Measurements from ENCODE around the gene RABGAP1L.
"Not testable (repeated sequence)": the region's sequence is repeated elsewhere in the genome, so short reads cannot be mapped to it uniquely, and the experiment has no call there.

Gene RABGAP1L

DNA sequence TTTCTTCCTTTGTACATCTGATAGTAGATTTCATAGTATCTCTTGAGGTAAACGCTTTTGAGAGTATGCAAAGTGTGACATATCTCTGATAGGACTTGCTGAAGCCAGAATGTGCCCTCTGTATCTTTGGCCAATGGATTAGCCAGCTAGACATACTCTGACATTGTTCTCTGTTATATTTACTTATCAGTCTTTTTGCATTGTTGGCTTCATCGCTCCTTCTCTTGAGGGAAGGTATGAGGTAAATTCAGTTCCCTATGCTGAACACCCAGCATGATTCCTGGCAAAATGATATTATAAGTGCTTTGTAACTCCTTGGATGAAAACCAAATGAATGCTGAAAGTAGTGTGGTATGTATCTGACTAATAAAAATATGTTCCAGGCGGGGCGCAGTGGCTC, 677.2 kb downstream of the RABGAP1L start:
- TF ChIP-seq, protein P1, sequence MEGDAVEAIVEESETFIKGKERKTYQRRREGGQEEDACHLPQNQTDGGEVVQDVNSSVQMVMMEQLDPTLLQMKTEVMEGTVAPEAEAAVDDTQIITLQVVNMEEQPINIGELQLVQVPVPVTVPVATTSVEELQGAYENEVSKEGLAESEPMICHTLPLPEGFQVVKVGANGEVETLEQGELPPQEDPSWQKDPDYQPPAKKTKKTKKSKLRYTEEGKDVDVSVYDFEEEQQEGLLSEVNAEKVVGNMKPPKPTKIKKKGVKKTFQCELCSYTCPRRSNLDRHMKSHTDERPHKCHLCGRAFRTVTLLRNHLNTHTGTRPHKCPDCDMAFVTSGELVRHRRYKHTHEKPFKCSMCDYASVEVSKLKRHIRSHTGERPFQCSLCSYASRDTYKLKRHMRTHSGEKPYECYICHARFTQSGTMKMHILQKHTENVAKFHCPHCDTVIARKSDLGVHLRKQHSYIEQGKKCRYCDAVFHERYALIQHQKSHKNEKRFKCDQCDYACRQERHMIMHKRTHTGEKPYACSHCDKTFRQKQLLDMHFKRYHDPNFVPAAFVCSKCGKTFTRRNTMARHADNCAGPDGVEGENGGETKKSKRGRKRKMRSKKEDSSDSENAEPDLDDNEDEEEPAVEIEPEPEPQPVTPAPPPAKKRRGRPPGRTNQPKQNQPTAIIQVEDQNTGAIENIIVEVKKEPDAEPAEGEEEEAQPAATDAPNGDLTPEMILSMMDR (IDR thresholded peaks at IDR 0.05; ENCODE audit: low read depth, low read length, missing control alignments): no peak
- no peak for DNase-seq (ENCODE audit: low read depth)
- H3K4me3 ChIP-seq (ENCODE audit: low read depth, low read length): no peak overlapping the region

DNA sequence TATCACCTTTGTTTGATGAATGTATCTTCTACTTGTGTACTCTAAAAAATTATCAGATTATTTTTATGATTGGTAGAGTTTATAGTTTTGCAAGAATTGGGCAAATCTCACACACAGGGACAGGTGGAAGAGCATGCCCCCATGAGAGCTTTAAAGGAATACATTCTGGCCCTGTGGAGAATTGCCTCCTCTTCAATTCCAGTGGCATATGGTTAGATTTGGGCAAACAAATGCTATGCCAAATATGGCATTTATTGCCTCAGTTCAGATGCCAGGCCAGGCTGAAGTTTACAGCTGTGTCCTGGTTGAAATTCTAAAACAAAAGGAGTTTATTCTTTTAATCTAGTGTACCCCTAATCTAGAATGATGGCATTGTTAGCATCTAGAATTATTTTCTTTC, 678.1 kb downstream of the RABGAP1L start:
- no peak for DNase-seq (ENCODE audit: low read depth)
- TF ChIP-seq, protein P1 (IDR thresholded peaks at IDR 0.05; ENCODE audit: low read depth, low read length, missing control alignments): no peak
- no peak overlapping the region for H3K4me3 ChIP-seq (ENCODE audit: low read depth, low read length)

DNA sequence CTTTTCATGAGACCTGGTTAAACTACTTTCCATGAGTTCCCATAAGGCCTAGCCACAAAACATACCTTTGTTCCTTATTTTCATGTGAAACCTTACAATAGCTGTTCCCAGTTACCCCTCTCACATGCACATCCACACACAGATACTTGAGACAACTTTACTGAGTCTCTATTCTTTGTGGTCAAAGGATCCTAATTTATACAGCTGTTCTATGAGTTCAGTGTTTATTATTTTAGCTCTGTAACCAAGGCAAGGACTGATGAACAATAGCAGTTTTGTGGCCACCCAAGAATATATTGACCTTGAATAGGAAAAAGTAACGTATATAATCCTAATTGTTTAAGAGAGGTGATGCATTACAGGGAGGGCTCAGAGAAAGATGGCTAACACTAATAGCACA, 679.9 kb downstream of the RABGAP1L start:
- H3K4me3 ChIP-seq (ENCODE audit: low read depth, low read length): no peak overlapping the region
- no peak for DNase-seq (ENCODE audit: low read depth)
- TF ChIP-seq, protein P1 (IDR thresholded peaks at IDR 0.05; ENCODE audit: low read depth, low read length, missing control alignments): no peak

DNA sequence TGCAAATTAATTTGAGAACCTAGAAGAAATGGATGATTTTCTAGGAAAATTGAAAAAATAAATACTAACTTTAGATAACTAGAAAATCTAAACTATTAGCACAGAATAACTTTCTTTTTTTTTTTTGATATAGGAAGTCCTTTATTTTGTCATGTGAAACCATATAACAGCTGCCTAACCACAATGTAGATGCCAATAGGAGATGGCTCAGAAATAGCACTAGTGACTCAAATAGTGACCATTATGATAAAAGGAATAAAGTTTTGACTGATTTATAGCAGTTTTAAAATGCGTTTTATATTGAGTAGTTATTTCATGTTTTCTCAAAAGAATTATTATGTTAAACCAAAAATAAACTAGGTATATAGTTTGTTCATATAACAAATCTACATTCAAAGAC, 682.4 kb downstream of the RABGAP1L start:
- TF ChIP-seq, protein P1 (IDR thresholded peaks at IDR 0.05; ENCODE audit: low read depth, low read length, missing control alignments): no peak
- H3K4me3 ChIP-seq (ENCODE audit: low read depth, low read length): no peak overlapping the region
- DNase-seq (ENCODE audit: low read depth): no peak

DNA sequence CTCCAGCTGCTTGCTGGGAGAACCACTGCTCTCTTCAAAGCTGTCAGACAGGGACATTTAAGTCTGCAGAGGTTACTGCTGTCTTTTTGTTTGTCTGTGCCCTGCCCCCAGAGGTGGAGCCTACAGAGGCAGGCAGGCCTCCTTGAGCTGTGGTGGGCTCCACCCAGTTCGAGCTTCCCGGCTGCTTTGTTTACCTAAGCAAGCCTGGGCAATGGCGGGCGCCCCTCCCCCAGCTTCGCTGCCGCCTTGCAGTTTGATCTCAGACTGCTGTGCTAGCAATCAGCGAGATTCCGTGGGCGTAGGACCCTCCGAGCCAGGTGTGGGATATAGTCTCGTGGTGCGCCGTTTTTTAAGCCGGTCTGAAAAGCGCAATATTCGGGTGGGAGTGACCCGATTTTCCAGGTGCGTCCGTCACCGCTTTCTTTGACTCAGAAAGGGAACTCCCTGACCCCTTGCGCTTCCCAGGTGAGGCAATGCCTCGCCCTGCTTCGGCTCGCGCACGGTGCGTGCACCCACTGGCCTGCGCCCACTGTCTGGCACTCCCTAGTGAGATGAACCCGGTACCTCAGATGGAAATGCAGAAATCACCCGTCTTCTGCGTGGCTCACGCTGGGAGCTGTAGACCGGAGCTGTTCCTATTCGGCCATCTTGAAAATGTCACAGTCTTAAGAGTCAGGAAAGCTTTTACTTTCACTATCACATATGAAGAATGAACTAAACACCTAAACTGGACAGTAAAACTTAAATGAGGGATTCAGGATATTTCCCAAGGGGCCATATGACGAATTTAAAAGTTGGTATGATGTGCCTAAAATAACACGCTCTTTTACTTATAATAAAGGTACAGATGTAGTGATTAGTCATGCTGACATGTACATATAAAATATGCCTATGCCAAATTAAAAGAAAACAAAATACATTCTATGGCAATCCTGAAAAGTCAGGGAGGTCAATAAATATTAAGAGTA, 689.6 kb downstream of the RABGAP1L start:
- not testable (repeated sequence) for DNase-seq (ENCODE audit: low read depth); H3K4me3 ChIP-seq (ENCODE audit: low read depth, low read length)

DNA sequence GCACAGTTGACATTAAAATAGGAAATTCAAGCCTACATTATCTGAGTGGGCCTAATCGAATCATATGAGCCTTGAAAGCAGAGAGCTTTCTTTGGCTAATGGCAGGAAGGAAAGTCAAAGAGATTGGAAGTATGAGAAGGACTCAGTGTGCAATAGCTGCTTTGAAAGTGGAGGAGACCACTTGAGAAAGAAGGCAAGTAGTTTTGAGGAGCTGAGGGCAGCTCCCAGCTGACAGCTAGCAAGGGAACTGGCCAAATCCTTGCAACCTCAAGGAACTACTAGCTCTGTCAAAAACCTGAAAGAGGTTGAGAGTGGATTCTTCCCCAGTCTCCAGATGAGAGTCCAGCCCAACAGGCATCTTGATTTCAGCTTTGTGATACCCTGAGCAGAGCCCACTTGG, 691.4 kb downstream of the RABGAP1L start:
- TF ChIP-seq, protein P1 (IDR thresholded peaks at IDR 0.05; ENCODE audit: low read depth, low read length, missing control alignments): no peak
- no peak for DNase-seq (ENCODE audit: low read depth)
- H3K4me3 ChIP-seq (ENCODE audit: low read depth, low read length): no peak overlapping the region

DNA sequence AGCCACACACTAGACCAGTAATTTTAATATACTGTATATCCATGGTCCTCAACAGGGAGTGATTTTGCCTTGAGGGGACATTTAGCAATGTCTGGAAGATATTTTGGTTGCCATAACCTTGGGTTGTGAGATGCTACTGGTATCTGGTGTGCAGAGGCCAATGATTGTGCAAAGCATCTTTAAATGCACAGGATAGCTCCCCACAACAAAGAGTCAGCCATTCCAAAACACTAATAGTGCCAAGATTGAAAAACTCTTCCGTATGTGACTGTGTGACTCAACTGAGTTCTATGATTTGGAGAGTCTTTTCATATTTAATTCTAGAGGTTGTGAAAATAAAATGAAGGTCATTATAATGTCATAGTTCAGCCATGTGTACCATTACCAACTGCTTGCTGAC, 699.0 kb downstream of the RABGAP1L start:
- DNase-seq (ENCODE audit: low read depth): no peak
- TF ChIP-seq, protein P1 (IDR thresholded peaks at IDR 0.05; ENCODE audit: low read depth, low read length, missing control alignments): no peak
- H3K4me3 ChIP-seq (ENCODE audit: low read depth, low read length): no peak overlapping the region

Measured in GM12864 (cell line).